A673 (cell line): ENCODE data around the gene PSTPIP2.

Experiments used
- EZH2 ChIP-seq: fragments of 200-600 bp; sonication (generic); IDR thresholded peaks from 2 replicates; pipeline ENCODE4 v1.6.1; 2017; ENCODE audit warnings: borderline replicate concordance, low read depth, mild to moderate bottlenecking, mixed read lengths, antibody characterized with exemption, low read length; ENCODE audit not compliant: poor library complexity, severe bottlenecking
- TF ChIP-seq, protein P1 (sequence below): fragments of 300-800, 200-600 bp; sonication (generic); conservative IDR thresholded peaks from 2 replicates; pipeline ENCODE4 v1.5.1; 2017; ENCODE audit warnings: low read depth, mild to moderate bottlenecking, antibody characterized with exemption, low read length, moderate library complexity, mixed read lengths

DNA sequence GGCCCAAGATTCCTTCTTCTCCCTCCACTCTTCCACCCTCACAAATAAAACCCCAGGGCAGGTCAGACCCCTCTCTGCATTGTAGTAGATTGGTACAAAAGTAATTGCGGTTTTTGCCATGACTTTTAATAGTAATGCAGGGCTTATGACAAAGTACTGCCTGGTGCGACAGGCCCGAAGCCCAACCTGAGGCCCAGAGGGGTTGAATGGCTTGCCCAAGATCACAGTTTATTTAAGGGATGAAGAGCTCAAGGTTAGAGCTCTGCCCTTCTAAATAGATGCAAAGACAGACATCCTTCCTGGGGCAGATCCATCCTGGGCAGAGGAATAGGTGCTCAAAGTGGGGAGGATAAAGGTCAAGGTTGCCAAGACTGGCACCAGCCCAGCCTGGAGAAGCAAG is 899 bp upstream of the PSTPIP2 start:
- TF ChIP-seq EZH2, result no peak
- TF ChIP-seq, protein P1, sequence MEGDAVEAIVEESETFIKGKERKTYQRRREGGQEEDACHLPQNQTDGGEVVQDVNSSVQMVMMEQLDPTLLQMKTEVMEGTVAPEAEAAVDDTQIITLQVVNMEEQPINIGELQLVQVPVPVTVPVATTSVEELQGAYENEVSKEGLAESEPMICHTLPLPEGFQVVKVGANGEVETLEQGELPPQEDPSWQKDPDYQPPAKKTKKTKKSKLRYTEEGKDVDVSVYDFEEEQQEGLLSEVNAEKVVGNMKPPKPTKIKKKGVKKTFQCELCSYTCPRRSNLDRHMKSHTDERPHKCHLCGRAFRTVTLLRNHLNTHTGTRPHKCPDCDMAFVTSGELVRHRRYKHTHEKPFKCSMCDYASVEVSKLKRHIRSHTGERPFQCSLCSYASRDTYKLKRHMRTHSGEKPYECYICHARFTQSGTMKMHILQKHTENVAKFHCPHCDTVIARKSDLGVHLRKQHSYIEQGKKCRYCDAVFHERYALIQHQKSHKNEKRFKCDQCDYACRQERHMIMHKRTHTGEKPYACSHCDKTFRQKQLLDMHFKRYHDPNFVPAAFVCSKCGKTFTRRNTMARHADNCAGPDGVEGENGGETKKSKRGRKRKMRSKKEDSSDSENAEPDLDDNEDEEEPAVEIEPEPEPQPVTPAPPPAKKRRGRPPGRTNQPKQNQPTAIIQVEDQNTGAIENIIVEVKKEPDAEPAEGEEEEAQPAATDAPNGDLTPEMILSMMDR, result no peak
